GM10248 (cell line): ENCODE data around the gene CACNA1E.
"Not testable (repeated sequence)": the region's sequence is repeated elsewhere in the genome, so short reads cannot be mapped to it uniquely, and the experiment has no call there.

Experiments used
- CTCF ChIA-PET: fragments of 300-600 bp; sonication (Branson Sonifier 250); formaldehyde crosslinking; extraction: SDS; loops from one replicate; lab custom pipeline; 2021; ENCODE audit warnings: antibody characterized with exemption; lab: Yijun Ruan, JAX
- POLR2A ChIA-PET: fragments of 350-650 bp; sonication (Branson Sonifier 250); formaldehyde crosslinking; extraction: SDS; loops from one replicate; lab custom pipeline; 2020; ENCODE audit warnings: antibody characterized with exemption; lab: Yijun Ruan, JAX
- DNase-seq: peaks from one replicate; pipeline ENCODE4 v3.0.0; 2012; ENCODE audit errors: extremely low spot score
- CTCF ChIP-seq: IDR thresholded peaks from 2 replicates; pipeline ENCODE4 v1.5.1; 2012; ENCODE audit warnings: mild to moderate bottlenecking, low read depth; ENCODE audit errors: extremely low read depth, missing control alignments, control extremely low read depth

CACNA1E gene

GRCh38 chr1:181531951-181532600 lies 48.8 kb downstream of the CACNA1E start:
- ChIA-PET CTCF (interaction anchor here (1.1 to 1.7 kb wide), 5 partner anchors 9 to 553 kb away, joined by 3 to 5 read pairs (median 4); no protein-coding TSS in a partner anchor), POLR2A (no interaction called here)
- TF ChIP-seq CTCF = no peak
- DNase-seq = no peak

GRCh38 chr1:181538836-181539235 lies 55.5 kb downstream of the CACNA1E start:
- no peak for DNase-seq
- ChIA-PET CTCF (interaction anchor here (1.3 to 2.1 kb wide), 5 partner anchors 14 to 47 kb away, joined by 3 to 5 read pairs (median 3); no protein-coding TSS in a partner anchor), POLR2A (no interaction called here)
- no peak for TF ChIP-seq CTCF

GRCh38 chr1:181541458-181541857 lies 58.1 kb downstream of the CACNA1E start:
- ChIA-PET CTCF (interaction anchor here (0.7 to 1.5 kb wide), 4 partner anchors 9 to 1732 kb away, joined by 3 to 4 read pairs (median 4); no protein-coding TSS in a partner anchor), POLR2A (no interaction called here)
- DNase-seq = no peak
- TF ChIP-seq CTCF = no peak

GRCh38 chr1:181541947-181542346 lies 58.6 kb downstream of the CACNA1E start:
- no peak for DNase-seq
- ChIA-PET POLR2A (no interaction called here), CTCF (interaction anchor here (1.4 to 1.5 kb wide), 2 partner anchors 37 to 45 kb away, joined by 3 to 4 read pairs; no protein-coding TSS in a partner anchor)
- TF ChIP-seq CTCF = no peak

- DNase-seq, POLR2A ChIA-PET: not testable (repeated sequence)
- CTCF ChIA-PET = interaction anchor here (1.4 to 3.0 kb wide), 3 partner anchors 12 to 45 kb away, joined by 3 to 12 read pairs (median 4); no protein-coding TSS in a partner anchor
Measured at GRCh38 chr1:181542406-181542805, 59.1 kb downstream of the CACNA1E start.

GRCh38 chr1:181545395-181545794 lies 62.1 kb downstream of the CACNA1E start:
- CTCF ChIA-PET = interaction anchor here (1.4 to 3.0 kb wide), 4 partner anchors 9 to 49 kb away, joined by 3 to 12 read pairs (median 4); no protein-coding TSS in a partner anchor
- no peak for TF ChIP-seq CTCF
- POLR2A ChIA-PET = no interaction called here
- DNase-seq = no peak

GRCh38 chr1:181548497-181548896 lies 65.2 kb downstream of the CACNA1E start:
- ChIA-PET POLR2A (no interaction called here), CTCF (interaction anchor here (1.3 to 1.5 kb wide), 3 partner anchors 11 to 389 kb away, joined by 3 to 4 read pairs (median 3); no protein-coding TSS in a partner anchor)
- no peak for TF ChIP-seq CTCF
- DNase-seq = no peak
